Caco-2 (cell line): Measurements from ENCODE around the gene SERPINC1. TPM values are rescaled to one million over a fixed set of nuclear protein-coding genes. Genes with fewer than 3 reads are reported as not detected.
"Not testable (repeated sequence)": the region's sequence is repeated elsewhere in the genome, so short reads cannot be mapped to it uniquely, and the experiment has no call there.

ENCODE experiments used
- BruUV-seq: library from RNA; stranded (reverse); fragments of 400-500 nt; replicated peaks from 2 replicates; lab custom pipeline; 2021; lab: Mats Ljungman, UMichigan
- CTCF ChIA-PET: fragments of 300-600 bp; sonication (Branson Sonifier 250); formaldehyde crosslinking; loops from one replicate; lab custom pipeline; 2022; ENCODE audit warnings: antibody characterized with exemption; lab: Charles Lee
- POLR2A ChIA-PET: fragments of 300-600 bp; sonication (Branson Sonifier 250); formaldehyde crosslinking; loops from one replicate; lab custom pipeline; 2022; ENCODE audit warnings: antibody characterized with exemption; lab: Charles Lee
- DNase-seq, 2 experiments: peaks; one replicate each; pipeline versions ENCODE4 v3.0.0 to v3.0.0-alpha.2; 2020 to 2022
- H3K27me3 ChIP-seq: replicated peaks from 2 replicates; pipeline ENCODE4 v1.6.0; 2011; ENCODE audit warnings: low read length; ENCODE audit not compliant: control insufficient read depth, insufficient read depth
- H3K36me3 ChIP-seq: 2 replicates; pipeline ENCODE4 v1.5.1; 2011; ENCODE audit warnings: low read length; ENCODE audit not compliant: control insufficient read depth, insufficient read depth
- H3K4me1 ChIP-seq: fragments of 250-450 bp; sonication (Bioruptor Pico); 2 replicates; pipeline ENCODE4 v1.5.1; 2020; ENCODE audit warnings: mild to moderate bottlenecking
- H3K4me3 ChIP-seq: 2 replicates; pipeline ENCODE4 v1.5.1; 2011; ENCODE audit warnings: low read depth, mild to moderate bottlenecking, control low read depth, low read length
- H3K9me3 ChIP-seq: fragments of 250-450 bp; sonication (Bioruptor Pico); 2 replicates; pipeline ENCODE4 v1.5.1; 2020; ENCODE audit warnings: mild to moderate bottlenecking, moderate library complexity
- H3K27ac Mint-ChIP-seq: one replicate; pipeline ENCODE4 v1.8.0; 2022; ENCODE audit warnings: mixed read lengths; ENCODE audit not compliant: unreplicated experiment
- H3K27me3 Mint-ChIP-seq: one replicate; pipeline ENCODE4 v1.8.0; 2022; ENCODE audit warnings: mixed read lengths; ENCODE audit not compliant: insufficient read depth, unreplicated experiment
- H3K36me3 Mint-ChIP-seq: one replicate; pipeline ENCODE4 v1.8.0; 2022; ENCODE audit warnings: mild to moderate bottlenecking, mixed read lengths; ENCODE audit not compliant: insufficient read depth, unreplicated experiment
- H3K4me1 Mint-ChIP-seq: one replicate; pipeline ENCODE4 v1.8.0; 2022; ENCODE audit warnings: low read depth, mixed read lengths; ENCODE audit not compliant: unreplicated experiment
- H3K4me3 Mint-ChIP-seq: one replicate; pipeline ENCODE4 v1.8.0; 2022; ENCODE audit warnings: mild to moderate bottlenecking, moderate library complexity, mixed read lengths; ENCODE audit not compliant: unreplicated experiment
- H3K9me3 Mint-ChIP-seq: one replicate; pipeline ENCODE4 v1.8.0; 2022; ENCODE audit warnings: mixed read lengths; ENCODE audit not compliant: unreplicated experiment
- CTCF ChIP-seq, 2 experiments: fragments of 200-600 bp in 1 of 2; IDR thresholded peaks; 1 replicate in 1 of 2; 2 replicates in 1 of 2; pipeline versions ENCODE4 v1.5.1 to v1.8.0; 2011 to 2022; ENCODE audit warnings: antibody characterized with exemption in 1 of 2, control low read depth in 1 of 2, inconsistent platforms in 1 of 2, low read depth in 1 of 2, low read length in 1 of 2, mild to moderate bottlenecking in 1 of 2, moderate library complexity in 1 of 2; ENCODE audit not compliant: insufficient read depth in 1 of 2, severe bottlenecking in 1 of 2, unreplicated experiment in 1 of 2
- intact Hi-C: fragments of 100-400 bp; cut with micrococcal nuclease; formaldehyde crosslinking; loops from one replicate; pipeline ENCODE4 v1.10.0; 2022; ENCODE audit not compliant: unreplicated experiment
- total RNA-seq: library from RNA; stranded (reverse); gene quantifications from 2 replicates; pipeline ENCODE4 v1.2.3, GENCODE V29; 2022

The SERPINC1 gene
- total RNA-seq, 1 experiment from 2014 or later = 0.98 TPM

- intact Hi-C loops = no loop called here
- peaks cover 5% of the 10 kb centered on the region; the same call in 1 of the 2 replicates for H3K4me1 ChIP-seq
- Mint-ChIP-seq H3K9me3 (no peaks in the 10 kb centered on the region), H3K4me1 (peaks cover 8% of the 10 kb centered on the region), H3K27me3 (no peaks in the 10 kb centered on the region), H3K27ac (no peak overlapping the region), H3K36me3 (no peaks in the 10 kb centered on the region), H3K4me3 (no peak overlapping the region)
- H3K27me3 ChIP-seq = no peaks in the 10 kb centered on the region
- no peaks in the 10 kb centered on the region for H3K9me3 ChIP-seq
- H3K4me3 ChIP-seq = no peak overlapping the region
- POLR2A ChIA-PET = no interaction called here
- BruUV-seq = no TSS peak
- no peak for DNase-seq
- CTCF ChIA-PET = no interaction called here
- TF ChIP-seq CTCF (IDR thresholded peaks at IDR 0.05; ENCODE audit: insufficient read depth in 1 of 2, low read depth in 1 of 2, low read length in 1 of 2, severe bottlenecking in 1 of 2, unreplicated experiment in 1 of 2) = no peak
- no peaks in the 10 kb centered on the region; the same call in 1 of the 2 replicates for H3K36me3 ChIP-seq
Observed at GRCh38 chr1:173886746-173887611, 30.1 kb downstream of the SERPINC1 start.

DNA sequence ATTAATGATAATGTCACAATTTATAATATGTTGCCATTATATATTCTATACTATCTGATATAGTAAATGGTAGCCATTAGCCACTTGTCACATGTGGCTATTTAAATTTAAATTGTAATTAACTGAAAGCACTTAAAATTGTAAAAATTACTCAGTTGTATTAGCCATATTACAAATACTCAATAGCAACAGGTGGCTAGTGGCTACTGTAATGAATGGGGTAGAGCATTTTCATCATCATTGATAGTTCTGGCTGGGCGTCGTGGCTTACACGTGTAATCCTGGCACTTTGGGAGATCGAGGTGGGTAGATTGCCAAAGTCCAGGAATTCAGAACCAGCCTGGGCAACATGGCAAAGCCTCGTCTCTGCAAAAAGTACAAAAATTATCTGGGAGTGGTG lies 32.4 kb downstream of the SERPINC1 start:
- Histone ChIP-seq H3K27me3 (no peaks in the 10 kb centered on the region), H3K9me3 (no peaks in the 10 kb centered on the region), H3K4me3 (no peak overlapping the region), H3K4me1 (peaks cover 5% of the 10 kb centered on the region; the same call in 1 of the 2 replicates), H3K36me3 (no peaks in the 10 kb centered on the region; the same call in 1 of the 2 replicates)
- ChIA-PET POLR2A (no interaction called here), CTCF (no interaction called here)
- Mint-ChIP-seq H3K27me3 (no peaks in the 10 kb centered on the region), H3K4me1 (peaks cover 8% of the 10 kb centered on the region), H3K9me3 (no peaks in the 10 kb centered on the region), H3K4me3 (no peak overlapping the region), H3K36me3 (no peaks in the 10 kb centered on the region), H3K27ac (no peak overlapping the region)
- DNase-seq = no peak
- no TSS peak for BruUV-seq
- TF ChIP-seq CTCF (IDR thresholded peaks at IDR 0.05; ENCODE audit: insufficient read depth in 1 of 2, low read depth in 1 of 2, low read length in 1 of 2, severe bottlenecking in 1 of 2, unreplicated experiment in 1 of 2) = no peak
- intact Hi-C loops = no loop called here

DNA sequence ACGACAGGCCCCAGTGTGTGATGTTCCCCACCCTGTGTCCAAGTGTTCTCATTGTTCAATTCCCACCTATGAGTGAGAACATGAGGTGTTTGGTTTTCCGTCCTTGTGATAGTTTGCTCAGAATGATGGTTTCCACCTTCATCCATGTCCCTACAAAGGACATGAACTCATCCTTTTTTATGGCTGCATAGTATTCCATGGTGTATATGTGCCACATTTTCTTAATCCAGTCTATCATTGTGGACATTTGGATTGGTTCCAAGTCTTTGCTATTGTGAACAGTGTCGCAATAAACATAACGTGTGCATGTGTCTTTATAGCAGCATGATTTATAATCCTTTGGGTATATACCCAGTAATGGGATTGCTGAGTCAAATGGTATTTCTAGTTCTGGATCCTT lies 36.0 kb downstream of the SERPINC1 start:
- H3K36me3 Mint-ChIP-seq, BruUV-seq, H3K36me3 ChIP-seq, H3K4me1 ChIP-seq, H3K9me3 ChIP-seq, intact Hi-C loops, H3K4me3 Mint-ChIP-seq, H3K27me3 Mint-ChIP-seq, H3K27ac Mint-ChIP-seq, H3K9me3 Mint-ChIP-seq, H3K4me1 Mint-ChIP-seq, CTCF ChIA-PET, H3K4me3 ChIP-seq, DNase-seq, H3K27me3 ChIP-seq: not testable (repeated sequence)
- POLR2A ChIA-PET = interaction anchor here (0.8 kb wide), 1 partner anchor 34 kb away, joined by 4 read pairs; no protein-coding TSS in a partner anchor
